ENCODE results near the gene ME2.
"Not testable (repeated sequence)": the region's sequence is repeated elsewhere in the genome, so short reads cannot be mapped to it uniquely, and the experiment has no call there.

Gene ME2

DNA sequence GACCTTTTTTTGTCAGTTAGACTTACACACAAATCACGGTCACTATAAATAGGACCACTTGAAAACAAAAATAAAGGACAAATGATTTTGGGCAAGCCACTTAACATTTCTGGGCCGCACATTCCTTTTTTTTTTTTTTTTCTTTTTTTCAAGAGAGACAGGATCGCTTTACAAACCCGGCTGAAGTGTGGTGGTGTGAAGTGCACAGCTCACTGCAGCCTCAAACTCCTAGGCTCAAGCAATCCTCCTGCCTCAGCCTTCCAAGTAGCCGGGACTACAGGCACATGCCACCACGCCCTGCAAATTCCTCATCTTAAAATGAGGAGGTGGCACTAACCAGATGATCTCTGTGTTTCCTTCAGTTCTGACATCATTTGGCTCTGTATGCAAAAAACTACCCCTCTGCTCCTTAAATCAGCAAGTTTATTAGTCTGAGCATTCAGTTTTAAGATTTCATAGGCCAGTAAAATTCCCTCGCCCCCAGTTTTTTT lies 30.8 kb upstream of the ME2 start:
- H3K4me3 ChIP-seq (ENCODE audit: low read depth, low read length): no peak overlapping the region

DNA sequence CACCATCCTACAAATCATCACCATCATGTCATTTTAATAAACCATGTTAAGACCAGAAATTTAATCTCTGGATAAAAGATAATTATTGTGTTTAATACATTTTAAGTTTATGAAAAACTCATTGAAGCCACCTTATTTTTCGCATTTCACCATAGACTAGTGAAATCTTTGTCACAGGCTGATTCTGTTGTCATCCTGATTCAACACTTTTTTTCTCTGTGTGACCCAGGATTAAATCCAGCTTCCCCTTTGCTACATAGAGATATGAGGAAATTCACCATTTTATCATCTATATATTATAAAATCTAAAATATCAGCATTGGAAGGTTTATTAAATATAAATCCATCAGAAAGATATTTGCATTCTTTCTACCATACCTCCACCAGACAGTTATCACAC lies 29.9 kb upstream of the ME2 start:
- no peaks in the 10 kb centered on the region for H3K4me1 ChIP-seq (ENCODE audit: control insufficient read depth, insufficient read depth, low read length)
- no peaks in the 10 kb centered on the region for H3K27me3 ChIP-seq (ENCODE audit: control insufficient read depth, insufficient read depth, low read length)
- no peak overlapping the region for H3K4me3 ChIP-seq (ENCODE audit: low read depth, low read length)
- no peaks in the 10 kb centered on the region for H3K9me3 ChIP-seq (ENCODE audit: control insufficient read depth, insufficient read depth, low read length)
- no peak overlapping the region for H3K9ac ChIP-seq (ENCODE audit: low read depth, low read length)
- no peaks in the 10 kb centered on the region for H3K36me3 ChIP-seq (ENCODE audit: control insufficient read depth, insufficient read depth, low read length)

More for the DNA sequence above, 30.8 kb upstream of the ME2 start:
- Histone ChIP-seq H3K9me3 (ENCODE audit: control insufficient read depth, insufficient read depth, low read length) (no peaks in the 10 kb centered on the region), H3K4me1 (ENCODE audit: control insufficient read depth, insufficient read depth, low read length) (no peaks in the 10 kb centered on the region), H3K27me3 (ENCODE audit: control insufficient read depth, insufficient read depth, low read length) (no peaks in the 10 kb centered on the region), H3K36me3 (ENCODE audit: control insufficient read depth, insufficient read depth, low read length) (no peaks in the 10 kb centered on the region), H3K9ac (ENCODE audit: low read depth, low read length) (no peak overlapping the region)

DNA sequence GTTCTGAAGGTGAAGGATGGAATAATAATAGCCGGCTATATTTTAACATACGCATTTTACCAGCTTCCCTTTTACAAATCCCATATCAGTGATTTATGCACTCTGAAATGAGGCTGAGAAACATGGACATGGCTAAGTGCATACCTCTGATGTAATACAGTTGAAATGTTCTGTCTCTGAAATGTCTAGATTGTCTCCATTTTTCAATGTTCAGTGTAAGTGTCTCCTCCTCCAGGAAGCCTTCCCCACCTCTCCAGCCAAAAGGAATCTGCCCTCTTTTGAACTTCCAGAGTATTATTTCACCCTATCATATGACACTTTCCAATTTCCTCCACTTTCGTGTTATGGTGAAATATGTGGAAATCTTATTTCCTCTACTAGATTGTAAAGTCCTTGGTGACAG lies 29.5 kb upstream of the ME2 start:
- H3K4me1 ChIP-seq (ENCODE audit: control insufficient read depth, insufficient read depth, low read length): no peaks in the 10 kb centered on the region
- H3K27me3 ChIP-seq (ENCODE audit: control insufficient read depth, insufficient read depth, low read length): no peaks in the 10 kb centered on the region
- H3K36me3 ChIP-seq (ENCODE audit: control insufficient read depth, insufficient read depth, low read length): no peaks in the 10 kb centered on the region
- H3K9me3 ChIP-seq (ENCODE audit: control insufficient read depth, insufficient read depth, low read length): no peaks in the 10 kb centered on the region
- H3K9ac ChIP-seq (ENCODE audit: low read depth, low read length): no peak overlapping the region
- no peak overlapping the region for H3K4me3 ChIP-seq (ENCODE audit: low read depth, low read length)

DNA sequence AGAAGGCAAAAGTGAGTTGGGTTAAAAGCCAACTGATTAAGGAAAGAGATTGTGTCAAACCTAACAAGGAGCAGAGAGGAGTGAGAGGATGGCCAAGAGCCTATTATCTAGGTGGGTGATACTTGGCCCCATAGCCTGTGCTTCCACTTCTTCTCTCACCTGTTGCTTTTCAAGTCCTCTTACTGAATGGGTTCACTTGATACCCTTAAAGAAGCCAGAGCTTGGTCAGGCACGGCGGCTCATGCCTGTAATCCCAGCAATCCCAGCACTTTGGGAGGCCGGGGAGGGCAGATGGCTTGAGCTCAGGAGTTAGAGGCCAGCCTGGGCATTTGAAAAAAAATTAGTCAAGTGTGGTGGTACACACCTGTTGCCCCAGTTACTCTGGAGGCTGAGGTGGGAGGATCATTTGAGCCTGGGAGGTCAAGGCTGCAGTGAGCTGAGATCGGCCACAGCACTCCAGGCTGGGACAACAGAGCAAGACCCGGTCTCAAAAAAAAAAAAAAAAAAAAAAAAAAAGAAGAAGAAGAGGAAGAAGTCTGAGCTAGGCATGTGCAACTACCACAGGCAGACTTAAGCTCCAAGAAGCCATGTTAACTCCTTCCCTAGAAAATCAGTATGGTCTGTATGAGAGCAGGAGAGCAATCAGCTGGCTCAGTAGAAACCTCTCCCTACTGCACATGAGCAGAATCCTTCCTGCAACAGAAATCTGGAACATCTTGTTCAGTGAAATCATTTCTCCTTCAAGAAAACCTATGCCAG lies 28.4 kb upstream of the ME2 start:
- no peak overlapping the region for H3K4me3 ChIP-seq (ENCODE audit: low read depth, low read length)
- no peaks in the 10 kb centered on the region for H3K36me3 ChIP-seq (ENCODE audit: control insufficient read depth, insufficient read depth, low read length)
- no peaks in the 10 kb centered on the region for H3K27me3 ChIP-seq (ENCODE audit: control insufficient read depth, insufficient read depth, low read length)
- no peaks in the 10 kb centered on the region for H3K9me3 ChIP-seq (ENCODE audit: control insufficient read depth, insufficient read depth, low read length)
- H3K4me1 ChIP-seq (ENCODE audit: control insufficient read depth, insufficient read depth, low read length): no peaks in the 10 kb centered on the region
- no peak overlapping the region for H3K9ac ChIP-seq (ENCODE audit: low read depth, low read length)

DNA sequence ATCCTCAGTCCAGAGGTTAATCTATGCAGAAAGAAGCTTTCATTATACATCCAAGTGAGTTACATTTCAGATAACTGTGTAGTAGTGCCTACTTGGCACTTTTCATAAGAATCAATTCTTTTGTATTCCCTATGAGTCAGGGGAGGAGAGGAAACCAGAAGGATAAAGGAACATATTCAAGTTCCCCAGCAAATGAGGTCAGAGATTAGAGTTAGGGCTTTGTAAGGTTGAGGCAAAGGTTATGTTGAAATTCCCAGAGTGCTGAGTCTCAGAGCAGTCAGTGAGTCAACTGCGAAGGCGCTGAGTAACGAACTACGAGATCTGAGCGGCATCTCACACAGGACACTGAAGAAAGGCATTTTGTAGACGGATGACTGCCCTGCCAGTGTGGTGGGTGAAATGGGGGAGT lies 25.1 kb upstream of the ME2 start:
- H3K4me1 ChIP-seq (ENCODE audit: control insufficient read depth, insufficient read depth, low read length): no peaks in the 10 kb centered on the region
- no peak overlapping the region for H3K4me3 ChIP-seq (ENCODE audit: low read depth, low read length)
- H3K27me3 ChIP-seq (ENCODE audit: control insufficient read depth, insufficient read depth, low read length): no peaks in the 10 kb centered on the region
- H3K9ac ChIP-seq (ENCODE audit: low read depth, low read length): no peak overlapping the region
- no peaks in the 10 kb centered on the region for H3K36me3 ChIP-seq (ENCODE audit: control insufficient read depth, insufficient read depth, low read length)
- H3K9me3 ChIP-seq (ENCODE audit: control insufficient read depth, insufficient read depth, low read length): no peaks in the 10 kb centered on the region

DNA sequence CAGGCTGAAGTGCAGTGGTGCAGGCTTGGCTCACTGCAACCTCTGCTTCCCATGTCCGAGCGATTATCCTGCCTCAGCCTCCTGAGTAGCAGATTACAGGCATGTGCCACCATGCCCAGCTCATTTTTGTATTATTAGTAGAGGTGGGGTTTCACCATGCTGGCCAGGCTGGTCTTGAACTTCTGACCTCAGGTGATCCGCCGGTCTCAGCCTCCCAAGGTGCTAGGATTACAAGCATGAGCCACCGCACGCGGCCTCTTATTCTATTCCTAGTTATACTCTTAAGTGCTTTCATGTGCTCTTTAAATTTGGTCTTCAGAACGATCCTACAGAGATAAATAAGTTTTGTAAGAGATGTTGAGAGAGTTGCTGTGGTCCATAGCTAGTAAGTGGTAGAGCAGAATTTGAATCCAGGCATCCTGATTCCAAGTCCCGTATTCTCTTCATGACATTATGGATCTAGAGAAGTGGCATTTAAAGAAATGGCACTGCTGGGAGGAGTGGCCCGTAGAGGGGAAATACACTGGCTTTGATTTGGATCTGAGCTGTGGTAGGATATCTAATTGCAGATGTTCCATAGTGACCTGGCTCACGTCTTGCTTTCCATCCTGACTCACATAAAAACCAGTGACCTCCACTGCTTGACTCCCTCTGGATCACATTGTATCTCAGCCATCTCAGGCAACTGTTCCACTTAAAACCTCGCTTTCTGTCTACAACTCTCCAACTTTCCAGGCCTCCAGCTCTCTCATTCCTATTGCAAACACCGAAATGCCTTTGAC lies 22.8 kb upstream of the ME2 start:
- Histone ChIP-seq H3K27me3 (ENCODE audit: control insufficient read depth, insufficient read depth, low read length) (no peaks in the 10 kb centered on the region), H3K9me3 (ENCODE audit: control insufficient read depth, insufficient read depth, low read length) (no peaks in the 10 kb centered on the region), H3K9ac (ENCODE audit: low read depth, low read length) (no peak overlapping the region), H3K4me3 (ENCODE audit: low read depth, low read length) (no peak overlapping the region), H3K36me3 (ENCODE audit: control insufficient read depth, insufficient read depth, low read length) (no peaks in the 10 kb centered on the region), H3K4me1 (ENCODE audit: control insufficient read depth, insufficient read depth, low read length) (no peaks in the 10 kb centered on the region)

DNA sequence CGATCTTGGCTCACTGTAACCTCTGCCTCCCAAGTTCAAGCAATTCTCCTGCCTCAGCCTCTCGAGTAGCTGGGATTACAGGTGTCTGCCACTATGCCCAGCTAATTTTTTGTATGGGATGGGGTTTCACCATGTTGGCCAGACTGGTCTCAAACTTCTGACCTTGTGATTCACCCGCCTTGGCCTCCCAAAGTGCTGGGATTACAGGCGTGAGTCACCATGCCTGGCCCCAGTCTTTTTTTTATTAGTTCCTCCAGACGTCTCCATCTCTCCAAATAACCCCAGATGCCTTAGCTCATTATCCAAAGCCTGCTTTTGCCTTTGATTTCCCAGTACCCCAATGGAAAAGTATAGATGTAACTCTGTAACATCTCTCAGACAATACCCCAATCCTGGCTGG lies 21.8 kb upstream of the ME2 start:
- H3K27me3 ChIP-seq (ENCODE audit: control insufficient read depth, insufficient read depth, low read length); H3K9ac ChIP-seq (ENCODE audit: low read depth, low read length); H3K4me3 ChIP-seq (ENCODE audit: low read depth, low read length); H3K9me3 ChIP-seq (ENCODE audit: control insufficient read depth, insufficient read depth, low read length); H3K4me1 ChIP-seq (ENCODE audit: control insufficient read depth, insufficient read depth, low read length); H3K36me3 ChIP-seq (ENCODE audit: control insufficient read depth, insufficient read depth, low read length): not testable (repeated sequence)

DNA sequence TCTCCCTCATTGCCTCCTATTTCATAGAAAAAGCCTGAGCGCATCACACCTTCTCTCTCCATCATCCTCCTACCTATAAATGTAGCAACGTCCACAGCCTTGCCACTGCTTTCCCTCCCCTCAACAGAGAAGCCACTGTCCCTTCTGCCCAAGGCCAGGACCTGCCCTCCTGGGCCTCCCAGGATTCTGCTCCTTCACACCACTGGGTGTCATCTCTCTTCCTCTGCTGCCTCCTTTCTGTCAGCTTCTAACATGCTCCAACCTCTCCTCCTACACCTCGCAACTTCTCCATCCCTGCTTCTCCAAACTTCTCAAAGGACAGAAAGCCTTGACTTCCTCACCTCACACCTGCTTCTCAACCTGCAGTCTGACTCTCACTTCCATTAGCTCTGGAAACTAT lies 21.2 kb upstream of the ME2 start:
- Histone ChIP-seq H3K27me3 (ENCODE audit: control insufficient read depth, insufficient read depth, low read length) (no peaks in the 10 kb centered on the region), H3K9ac (ENCODE audit: low read depth, low read length) (no peak overlapping the region), H3K9me3 (ENCODE audit: control insufficient read depth, insufficient read depth, low read length) (no peaks in the 10 kb centered on the region), H3K4me3 (ENCODE audit: low read depth, low read length) (no peak overlapping the region), H3K4me1 (ENCODE audit: control insufficient read depth, insufficient read depth, low read length) (no peaks in the 10 kb centered on the region), H3K36me3 (ENCODE audit: control insufficient read depth, insufficient read depth, low read length) (no peaks in the 10 kb centered on the region)

DNA sequence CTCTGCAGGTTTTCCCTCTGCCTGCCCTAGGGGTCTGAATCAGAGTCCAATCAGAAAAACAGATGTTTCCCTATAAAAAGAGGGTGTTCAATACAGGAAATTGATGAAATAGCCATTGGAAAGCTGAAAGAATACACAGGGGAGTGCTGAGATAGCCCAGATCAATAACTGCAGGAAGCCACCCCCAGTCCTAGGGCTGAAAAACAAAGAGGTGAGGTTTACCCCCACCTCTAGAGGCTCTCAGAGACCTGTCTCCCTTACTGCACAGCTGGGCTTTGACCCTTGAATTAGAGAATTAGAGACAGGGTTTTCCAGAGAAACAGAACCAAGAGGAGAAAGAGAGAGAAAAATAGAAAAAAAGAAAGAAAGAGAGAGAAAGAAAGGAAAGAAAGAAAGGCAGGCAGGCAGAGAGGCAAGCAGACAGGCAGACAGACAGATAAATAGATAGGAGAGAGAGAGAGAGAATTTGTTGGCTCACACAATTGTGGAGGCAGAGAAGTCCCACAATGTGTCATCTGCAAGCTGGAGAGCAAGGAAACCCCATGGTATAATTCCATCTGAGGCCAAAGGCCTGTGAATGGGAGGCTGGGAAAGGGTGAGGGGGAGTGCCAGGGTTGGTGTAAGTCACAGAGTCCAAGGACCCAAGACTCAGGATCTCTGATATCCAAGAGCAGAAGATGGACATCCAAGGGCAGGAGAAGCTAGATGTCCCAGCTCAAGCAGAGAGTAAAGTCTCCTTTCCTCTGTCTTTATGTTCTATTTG lies 18.9 kb upstream of the ME2 start:
- Histone ChIP-seq H3K4me1 (ENCODE audit: control insufficient read depth, insufficient read depth, low read length) (no peaks in the 10 kb centered on the region), H3K27me3 (ENCODE audit: control insufficient read depth, insufficient read depth, low read length) (no peaks in the 10 kb centered on the region)

DNA sequence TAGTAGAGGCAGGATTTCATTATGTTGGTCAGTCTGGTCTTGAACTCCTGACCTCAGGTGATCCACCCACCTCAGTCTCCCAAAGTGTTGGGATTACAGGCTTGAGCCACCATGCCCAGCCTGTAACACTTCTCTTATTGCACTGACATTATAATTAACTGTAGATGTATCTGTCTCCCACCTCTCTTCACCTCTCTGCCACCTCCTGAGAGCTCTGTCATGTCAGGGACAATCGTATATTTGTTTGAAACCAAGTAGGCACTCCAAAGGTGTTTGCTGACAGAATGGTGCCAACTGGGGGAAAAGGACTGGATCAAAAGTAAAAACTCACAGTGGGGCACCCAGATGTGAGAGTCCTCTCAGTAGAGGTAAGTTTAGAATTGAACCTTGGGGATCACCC lies 17.3 kb upstream of the ME2 start:
- Histone ChIP-seq H3K9ac (ENCODE audit: low read depth, low read length) (no peak overlapping the region), H3K27me3 (ENCODE audit: control insufficient read depth, insufficient read depth, low read length) (no peaks in the 10 kb centered on the region), H3K4me3 (ENCODE audit: low read depth, low read length) (no peak overlapping the region), H3K9me3 (ENCODE audit: control insufficient read depth, insufficient read depth, low read length) (no peaks in the 10 kb centered on the region), H3K36me3 (ENCODE audit: control insufficient read depth, insufficient read depth, low read length) (no peaks in the 10 kb centered on the region), H3K4me1 (ENCODE audit: control insufficient read depth, insufficient read depth, low read length) (no peaks in the 10 kb centered on the region)

More for the DNA sequence above, 18.9 kb upstream of the ME2 start:
- no peaks in the 10 kb centered on the region for H3K9me3 ChIP-seq (ENCODE audit: control insufficient read depth, insufficient read depth, low read length)
- no peaks in the 10 kb centered on the region for H3K36me3 ChIP-seq (ENCODE audit: control insufficient read depth, insufficient read depth, low read length)
- no peak overlapping the region for H3K4me3 ChIP-seq (ENCODE audit: low read depth, low read length)
- H3K9ac ChIP-seq (ENCODE audit: low read depth, low read length): no peak overlapping the region

DNA sequence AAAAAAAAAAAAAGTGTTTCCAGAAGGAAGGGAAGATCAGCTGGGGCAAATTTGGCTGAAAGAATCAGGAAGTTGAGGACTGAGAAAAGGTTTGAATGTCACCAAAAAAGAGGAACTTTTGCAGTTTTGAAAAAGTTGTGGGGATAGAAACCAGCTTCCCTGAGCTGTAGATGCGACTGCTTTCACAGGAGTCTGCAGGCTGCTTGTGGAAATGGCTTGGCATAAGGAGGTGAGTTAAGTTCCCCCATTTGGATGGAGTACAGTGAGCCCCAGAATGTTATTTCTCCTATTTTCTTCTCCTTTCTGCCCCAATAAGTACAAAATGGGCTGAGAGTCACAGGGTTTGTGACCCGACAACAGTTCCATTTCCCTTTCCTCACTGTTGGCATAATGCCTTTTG lies 16.5 kb upstream of the ME2 start:
- Histone ChIP-seq H3K27me3 (ENCODE audit: control insufficient read depth, insufficient read depth, low read length) (no peaks in the 10 kb centered on the region), H3K36me3 (ENCODE audit: control insufficient read depth, insufficient read depth, low read length) (no peaks in the 10 kb centered on the region), H3K4me1 (ENCODE audit: control insufficient read depth, insufficient read depth, low read length) (no peaks in the 10 kb centered on the region), H3K9ac (ENCODE audit: low read depth, low read length) (no peak overlapping the region), H3K9me3 (ENCODE audit: control insufficient read depth, insufficient read depth, low read length) (no peaks in the 10 kb centered on the region), H3K4me3 (ENCODE audit: low read depth, low read length) (no peak overlapping the region)
